ENCODE data around the gene ACR.

Gene ACR

DNA sequence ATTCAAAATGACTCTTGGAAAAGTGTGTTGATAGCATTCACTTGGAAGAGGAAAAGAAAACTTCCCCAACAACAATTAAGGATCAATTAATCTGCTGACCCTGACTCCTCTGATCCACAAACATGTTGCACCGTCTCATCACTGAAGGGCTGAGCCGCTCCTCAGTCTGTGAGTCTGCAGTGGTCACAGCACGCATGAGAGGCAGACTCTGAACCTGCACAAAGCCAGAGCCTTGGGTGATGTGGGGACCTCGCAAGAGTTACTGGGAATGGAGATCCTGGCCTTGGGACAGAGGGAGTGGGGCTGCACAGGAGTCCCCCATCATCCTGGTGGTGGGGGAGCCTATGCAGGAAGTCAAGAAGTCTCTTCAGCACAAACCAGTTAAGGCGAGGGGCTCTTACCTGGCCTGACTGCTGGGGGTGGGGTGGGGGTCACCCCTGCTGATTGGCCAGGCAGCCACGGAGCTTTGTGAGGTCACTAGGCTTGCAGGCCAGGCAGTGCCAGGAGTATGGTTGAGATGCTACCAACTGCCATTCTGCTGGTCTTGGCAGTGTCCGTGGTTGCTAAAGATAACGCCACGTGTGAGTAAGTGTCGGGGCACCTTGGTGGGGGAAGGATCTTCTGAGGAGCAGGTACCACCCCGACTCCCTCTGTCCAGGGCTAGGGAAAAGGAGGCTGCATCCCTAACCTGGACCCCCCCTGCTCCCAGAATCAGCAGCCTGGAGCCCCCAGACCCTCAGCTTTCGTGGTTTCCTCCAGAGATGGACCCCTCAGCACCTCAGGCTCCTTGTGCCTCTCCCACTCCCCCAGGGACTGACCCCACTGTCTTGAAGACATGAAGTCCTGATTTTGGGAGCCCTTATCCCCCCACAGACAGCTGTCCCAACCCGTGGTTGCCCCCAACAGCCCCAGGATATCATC, at the start of gene ACR:
ACR (plus strand) TSS at position 477 of the 921 bp plus-strand sequence; CDS start at position 509, 32 bp downstream.
- DNase-seq (ENCODE audit: low read depth): no peak
- no peak within 1 kb of the TSS for H3K4me3 ChIP-seq (ENCODE audit: low read depth, low read length)
- TF ChIP-seq CTCF (conservative IDR thresholded peaks at IDR 0.05; ENCODE audit: low read depth, low read length): no peak

- H3K4me3 ChIP-seq (ENCODE audit: low read depth, low read length): no peak overlapping the region
- DNase-seq (ENCODE audit: low read depth): no peak
- no peak for TF ChIP-seq CTCF (conservative IDR thresholded peaks at IDR 0.05; ENCODE audit: low read depth, low read length)
Observed at GRCh38 chr22:50688448-50688847, 49.6 kb upstream of the ACR start.

DNA sequence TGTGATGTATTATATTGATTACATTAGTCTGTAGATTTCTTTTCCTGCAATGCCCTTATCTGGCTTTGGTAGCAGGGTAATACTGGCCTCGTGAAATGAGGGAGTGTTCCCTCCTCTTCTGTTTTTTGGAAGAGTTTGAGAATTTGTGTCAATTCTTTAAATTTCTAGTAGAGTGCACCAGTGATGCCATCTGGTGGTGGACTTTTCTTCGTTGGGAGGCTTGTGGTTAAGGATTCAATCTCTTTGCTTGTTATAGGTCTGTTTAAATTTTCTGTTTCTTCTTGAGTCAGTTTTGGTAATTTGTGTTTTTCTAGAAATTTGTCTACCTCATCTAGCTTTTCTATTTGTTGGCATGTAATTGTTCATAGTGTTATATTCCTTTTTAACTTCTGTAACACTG, 46.5 kb upstream of the ACR start:
- no peak overlapping the region for H3K4me3 ChIP-seq (ENCODE audit: low read depth, low read length)
- peak; percentile 66 for DNase-seq (ENCODE audit: low read depth)
- TF ChIP-seq CTCF (conservative IDR thresholded peaks at IDR 0.05; ENCODE audit: low read depth, low read length): peak; percentile 69

- no peak for TF ChIP-seq CTCF (conservative IDR thresholded peaks at IDR 0.05; ENCODE audit: low read depth, low read length)
- no peak for DNase-seq (ENCODE audit: low read depth)
- no peak overlapping the region for H3K4me3 ChIP-seq (ENCODE audit: low read depth, low read length)
Observed at GRCh38 chr22:50693462-50693861, 44.5 kb upstream of the ACR start.

- TF ChIP-seq CTCF (conservative IDR thresholded peaks at IDR 0.05; ENCODE audit: low read depth, low read length): no peak
- DNase-seq (ENCODE audit: low read depth): peak; percentile 54
Observed at GRCh38 chr22:50694099-50694605, 43.9 kb upstream of the ACR start.

GRCh38 chr22:50694766-50695420, 43.1 kb upstream of the ACR start:
- H3K4me3 ChIP-seq (ENCODE audit: low read depth, low read length): no peak overlapping the region
- no peak for DNase-seq (ENCODE audit: low read depth)
- no peak for TF ChIP-seq CTCF (conservative IDR thresholded peaks at IDR 0.05; ENCODE audit: low read depth, low read length)

More at GRCh38 chr22:50694099-50694605, 43.9 kb upstream of the ACR start:
- no peak overlapping the region for H3K4me3 ChIP-seq (ENCODE audit: low read depth, low read length)

Measured in choroid plexus epithelial cell (primary cell).